MM.1S (cell line): ENCODE data around the gene CHI3L1.

Experiments
- DNase-seq: peaks from one replicate; pipeline ENCODE4 v3.0.0-alpha.2; 2015
- H2AFZ ChIP-seq: fragments of 300-600 bp; sonication (generic); 2 replicates; pipeline ENCODE4 v1.6.0; 2016; ENCODE audit warnings: antibody characterized with exemption, low read length
- H3F3A ChIP-seq: fragments of 300-600 bp; sonication (generic); 2 replicates; pipeline ENCODE4 v1.6.1; 2016; ENCODE audit warnings: mild to moderate bottlenecking, antibody characterized with exemption, low read length, moderate library complexity, mixed read lengths; ENCODE audit not compliant: insufficient read depth
- H3K27ac ChIP-seq: fragments of 300-600 bp; sonication (generic); 2 replicates; pipeline ENCODE4 v1.5.1; 2016; ENCODE audit warnings: mild to moderate bottlenecking, low read length
- H3K27me3 ChIP-seq: fragments of 300-600 bp; sonication (generic); replicated peaks from 2 replicates; pipeline ENCODE4 v1.6.0; 2016; ENCODE audit warnings: low read length; ENCODE audit not compliant: insufficient read depth
- H3K36me3 ChIP-seq: fragments of 300-600 bp; sonication (generic); replicated peaks from 2 replicates; pipeline ENCODE4 v1.6.1; 2016; ENCODE audit warnings: mild to moderate bottlenecking, low read length, mixed read lengths; ENCODE audit not compliant: insufficient read depth
- H3K4me1 ChIP-seq: fragments of 300-600 bp; sonication (generic); 2 replicates; pipeline ENCODE4 v1.6.1; 2016; ENCODE audit warnings: low read length, mixed read lengths
- H3K4me2 ChIP-seq: fragments of 300-600 bp; sonication (generic); 2 replicates; pipeline ENCODE4 v1.6.0; 2016; ENCODE audit warnings: low read depth, low read length
- H3K4me3 ChIP-seq: fragments of 300-600 bp; sonication (generic); 2 replicates; pipeline ENCODE4 v1.5.1; 2016; ENCODE audit warnings: low read length, mixed read lengths
- H3K79me2 ChIP-seq: fragments of 300-600 bp; sonication (generic); 2 replicates; pipeline ENCODE4 v1.6.1; 2016; ENCODE audit warnings: mixed run types, low read length, mixed read lengths
- H3K9ac ChIP-seq: fragments of 300-600 bp; sonication (generic); 2 replicates; pipeline ENCODE4 v1.6.1; 2016; ENCODE audit warnings: low read length, mixed read lengths
- H3K9me2 ChIP-seq: fragments of 300-600 bp; sonication (generic); replicated peaks from 2 replicates; pipeline ENCODE4 v1.6.1; 2016; ENCODE audit warnings: mild to moderate bottlenecking, low read length, mixed read lengths; ENCODE audit not compliant: insufficient read depth
- H3K9me3 ChIP-seq: fragments of 300-600 bp; sonication (generic); replicated peaks from 2 replicates; pipeline ENCODE4 v1.6.1; 2016; ENCODE audit warnings: mild to moderate bottlenecking, low read length, mixed read lengths; ENCODE audit not compliant: insufficient read depth
- H4K20me1 ChIP-seq: fragments of 300-600 bp; sonication (generic); 2 replicates; pipeline ENCODE4 v1.6.1; 2016; ENCODE audit warnings: mild to moderate bottlenecking, low read length, moderate library complexity, mixed read lengths; ENCODE audit not compliant: insufficient read depth
- EZH2 ChIP-seq: fragments of 300-600 bp; sonication (generic); optimal IDR thresholded peaks from 2 replicates; pipeline ENCODE3; 2017; ENCODE audit warnings: low read depth, mild to moderate bottlenecking, antibody characterized with exemption, low read length, mixed read lengths
- EZH2phosphoT487 ChIP-seq: fragments of 300-600 bp; sonication (generic); IDR thresholded peaks from 2 replicates; pipeline ENCODE4 v1.6.1; 2018; ENCODE audit warnings: antibody characterized with exemption, low read length
- TF ChIP-seq, protein P1 (sequence below): fragments of 300-600 bp; sonication (generic); IDR thresholded peaks from 2 replicates; pipeline ENCODE4 v1.5.1; 2016; ENCODE audit warnings: antibody characterized with exemption, low read length, mixed read lengths

CHI3L1 gene

GRCh38 chr1:203187304-203187685 is 791 bp upstream of the CHI3L1 start:
- Histone ChIP-seq H3K9me3 (no peaks in the 10 kb centered on the region), H3K9ac (no peak overlapping the region), H3K27ac (no peak overlapping the region), H3K36me3 (no peaks in the 10 kb centered on the region), H3F3A (no peaks in the 10 kb centered on the region), H3K4me2 (no peak overlapping the region), H3K27me3 (no peaks in the 10 kb centered on the region), H3K79me2 (no peaks in the 10 kb centered on the region), H3K4me1 (no peaks in the 10 kb centered on the region), H3K9me2 (no peaks in the 10 kb centered on the region), H4K20me1 (no peaks in the 10 kb centered on the region), H3K4me3 (no peak overlapping the region), H2AFZ (no peak overlapping the region)
- TF ChIP-seq EZH2phosphoT487 = no peak
- no peak for TF ChIP-seq EZH2
- TF ChIP-seq, protein P1, sequence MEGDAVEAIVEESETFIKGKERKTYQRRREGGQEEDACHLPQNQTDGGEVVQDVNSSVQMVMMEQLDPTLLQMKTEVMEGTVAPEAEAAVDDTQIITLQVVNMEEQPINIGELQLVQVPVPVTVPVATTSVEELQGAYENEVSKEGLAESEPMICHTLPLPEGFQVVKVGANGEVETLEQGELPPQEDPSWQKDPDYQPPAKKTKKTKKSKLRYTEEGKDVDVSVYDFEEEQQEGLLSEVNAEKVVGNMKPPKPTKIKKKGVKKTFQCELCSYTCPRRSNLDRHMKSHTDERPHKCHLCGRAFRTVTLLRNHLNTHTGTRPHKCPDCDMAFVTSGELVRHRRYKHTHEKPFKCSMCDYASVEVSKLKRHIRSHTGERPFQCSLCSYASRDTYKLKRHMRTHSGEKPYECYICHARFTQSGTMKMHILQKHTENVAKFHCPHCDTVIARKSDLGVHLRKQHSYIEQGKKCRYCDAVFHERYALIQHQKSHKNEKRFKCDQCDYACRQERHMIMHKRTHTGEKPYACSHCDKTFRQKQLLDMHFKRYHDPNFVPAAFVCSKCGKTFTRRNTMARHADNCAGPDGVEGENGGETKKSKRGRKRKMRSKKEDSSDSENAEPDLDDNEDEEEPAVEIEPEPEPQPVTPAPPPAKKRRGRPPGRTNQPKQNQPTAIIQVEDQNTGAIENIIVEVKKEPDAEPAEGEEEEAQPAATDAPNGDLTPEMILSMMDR = no peak
- no peak for DNase-seq

DNA sequence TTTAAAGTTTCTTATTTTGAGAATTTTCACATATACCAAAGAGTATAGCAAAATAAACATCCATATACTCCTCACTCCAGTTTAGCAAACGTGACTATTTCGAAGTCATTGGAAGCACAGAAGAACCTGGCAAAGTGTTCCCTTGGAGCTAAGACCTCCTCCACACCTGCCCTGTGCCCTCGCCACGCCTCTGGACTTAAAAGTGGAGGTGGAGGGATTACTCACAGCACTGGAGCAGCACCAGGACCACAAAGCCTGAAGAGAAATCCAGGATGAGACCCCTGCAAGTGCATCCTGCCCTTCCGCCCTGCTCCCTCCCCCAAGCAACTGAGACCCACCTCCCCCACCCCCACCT is 436 bp downstream of the CHI3L1 start:
- Histone ChIP-seq H3K4me3 (no peak overlapping the region), H3K4me2 (no peak overlapping the region), H3K27ac (no peak overlapping the region), H3K79me2 (no peaks in the 10 kb centered on the region), H3K9me3 (no peaks in the 10 kb centered on the region), H4K20me1 (no peaks in the 10 kb centered on the region), H3F3A (no peaks in the 10 kb centered on the region), H3K27me3 (no peaks in the 10 kb centered on the region), H3K9ac (no peak overlapping the region), H3K9me2 (no peaks in the 10 kb centered on the region), H2AFZ (no peak overlapping the region), H3K36me3 (no peaks in the 10 kb centered on the region), H3K4me1 (no peaks in the 10 kb centered on the region)
- TF ChIP-seq EZH2 (no peak), EZH2phosphoT487 (no peak)
- TF ChIP-seq, protein P1 = no peak
- DNase-seq = no peak

GRCh38 chr1:203185585-203185984 is 919 bp downstream of the CHI3L1 start:
- peaks cover 4% of the 10 kb centered on the region; the same call in 1 of the 2 replicates for H3K4me1 ChIP-seq
- no peak overlapping the region for H3K9ac ChIP-seq
- DNase-seq = no peak
- TF ChIP-seq EZH2 (no peak), EZH2phosphoT487 (no peak)
- TF ChIP-seq, protein P1 = no peak
- H3F3A ChIP-seq = no peaks in the 10 kb centered on the region
- H3K9me3 ChIP-seq = no peaks in the 10 kb centered on the region
- no peak overlapping the region for H3K4me2 ChIP-seq
- H3K27ac ChIP-seq = no peak overlapping the region
- H3K36me3 ChIP-seq = no peaks in the 10 kb centered on the region
- H3K9me2 ChIP-seq = no peaks in the 10 kb centered on the region
- H4K20me1 ChIP-seq = no peaks in the 10 kb centered on the region
- H2AFZ ChIP-seq = no peak overlapping the region
- H3K79me2 ChIP-seq = no peaks in the 10 kb centered on the region
- no peak overlapping the region for H3K4me3 ChIP-seq
- H3K27me3 ChIP-seq = no peaks in the 10 kb centered on the region

- TF ChIP-seq EZH2phosphoT487 (no peak), EZH2 (no peak)
- TF ChIP-seq, protein P1 = no peak
- Histone ChIP-seq H3K9me3 (no peaks in the 10 kb centered on the region), H3K4me1 (peaks cover 4% of the 10 kb centered on the region; the same call in 1 of the 2 replicates), H3K27ac (no peak overlapping the region), H3K9ac (no peak overlapping the region), H3K79me2 (no peaks in the 10 kb centered on the region), H3K36me3 (no peaks in the 10 kb centered on the region), H3K9me2 (no peaks in the 10 kb centered on the region), H3K27me3 (no peaks in the 10 kb centered on the region), H3F3A (no peaks in the 10 kb centered on the region), H3K4me2 (no peak overlapping the region), H3K4me3 (no peak overlapping the region), H4K20me1 (no peaks in the 10 kb centered on the region), H2AFZ (no peak overlapping the region)
- no peak for DNase-seq
Observed at GRCh38 chr1:203185061-203185461, 1.4 kb downstream of the CHI3L1 start.
